ENCODE results near the gene GUCD1. TPM values are rescaled to one million over a fixed set of nuclear protein-coding genes. Genes with fewer than 3 reads are reported as not detected.

Gene GUCD1
- polyA plus RNA-seq, 3 donors = 67.1 to 85.9 (median 72.5) TPM

DNA sequence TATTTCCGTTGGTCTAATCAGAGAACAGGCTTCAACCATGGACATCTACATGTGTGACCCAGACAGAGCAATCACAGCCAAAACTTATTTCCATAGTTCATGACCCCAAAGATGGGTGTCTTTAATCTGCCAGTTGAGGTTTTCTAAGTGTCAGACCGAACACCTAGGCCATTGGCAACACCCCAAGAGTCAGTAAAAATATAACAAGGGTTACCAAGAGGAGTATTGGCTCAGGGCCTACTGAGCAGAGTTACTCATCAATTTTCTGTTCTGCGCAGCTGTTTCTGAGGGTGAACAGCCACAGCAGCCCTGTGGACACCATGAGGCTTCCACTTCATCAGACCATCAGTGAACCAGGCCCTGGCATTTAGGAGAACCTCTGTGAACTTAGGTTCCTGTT lies 18.8 kb downstream of the GUCD1 start:
- H4K20me1 ChIP-seq (ENCODE audit: insufficient read depth, low read length) = peaks cover 11% of the 10 kb centered on the region
- no peak overlapping the region for H3K9ac ChIP-seq (ENCODE audit: insufficient read depth, low read length, poor library complexity, severe bottlenecking)
- H3K36me3 ChIP-seq (replicated peaks in 1 of 2; ENCODE audit: control insufficient read depth in 1 of 2, insufficient read depth in 2 of 2, low read length in 2 of 2) = peaks cover 13 to 24% of the 10 kb centered on the region in 2 donors
- DNase-seq = no peak
- H3K4me2 ChIP-seq (replicated peaks; ENCODE audit: extremely low read depth, low read length, poor library complexity, severe bottlenecking) = no peak overlapping the region
- H3K79me2 ChIP-seq (ENCODE audit: insufficient read depth, low read length) = peaks cover 2% of the 10 kb centered on the region
- H3K27me3 Mint-ChIP-seq (ENCODE audit: low read depth in 3 of 3) = peaks cover 0 to 2% (median 2%) of the 10 kb centered on the region in 3 donors
- H3K9me3 ChIP-seq (replicated peaks in 1 of 2; ENCODE audit: control insufficient read depth in 1 of 2, insufficient read depth in 1 of 2, low read length in 2 of 2) = no peaks in the 10 kb centered on the region
- H3K27ac ChIP-seq (ENCODE audit: low read depth in 1 of 2, low read length in 2 of 2) = no peak overlapping the region
- no peaks in the 10 kb centered on the region for H3K27me3 ChIP-seq (ENCODE audit: control insufficient read depth in 2 of 2, insufficient read depth in 2 of 2, low read length in 2 of 2)
- intact Hi-C loops (cut with micrococcal nuclease) = loop anchor here in 1 of 2 donors (5.0 kb wide), 1 partner anchor 39 kb away; the partner anchor contains the start of gene UPB1
- no peak overlapping the region for H3K4me3 ChIP-seq (replicated peaks in 1 of 3; ENCODE audit: low read depth in 2 of 3, low read length in 3 of 3)
- peaks cover 8% of the 10 kb centered on the region for H3K4me1 Mint-ChIP-seq
- peaks cover 26 to 38% of the 10 kb centered on the region in 2 donors for H3K36me3 Mint-ChIP-seq
- WGBS (ENCODE audit: insufficient coverage) = 73% methylated on average over 3 of the region's 3 CpGs
- peaks cover 2 to 4% of the 10 kb centered on the region in 2 donors for H3K4me1 ChIP-seq (ENCODE audit: control insufficient read depth in 1 of 2, insufficient read depth in 2 of 2, low read length in 2 of 2)
- peaks cover 0 to 2% (median 0%) of the 10 kb centered on the region in 7 donors for H3K9me3 Mint-ChIP-seq
- TF ChIP-seq, protein P1, sequence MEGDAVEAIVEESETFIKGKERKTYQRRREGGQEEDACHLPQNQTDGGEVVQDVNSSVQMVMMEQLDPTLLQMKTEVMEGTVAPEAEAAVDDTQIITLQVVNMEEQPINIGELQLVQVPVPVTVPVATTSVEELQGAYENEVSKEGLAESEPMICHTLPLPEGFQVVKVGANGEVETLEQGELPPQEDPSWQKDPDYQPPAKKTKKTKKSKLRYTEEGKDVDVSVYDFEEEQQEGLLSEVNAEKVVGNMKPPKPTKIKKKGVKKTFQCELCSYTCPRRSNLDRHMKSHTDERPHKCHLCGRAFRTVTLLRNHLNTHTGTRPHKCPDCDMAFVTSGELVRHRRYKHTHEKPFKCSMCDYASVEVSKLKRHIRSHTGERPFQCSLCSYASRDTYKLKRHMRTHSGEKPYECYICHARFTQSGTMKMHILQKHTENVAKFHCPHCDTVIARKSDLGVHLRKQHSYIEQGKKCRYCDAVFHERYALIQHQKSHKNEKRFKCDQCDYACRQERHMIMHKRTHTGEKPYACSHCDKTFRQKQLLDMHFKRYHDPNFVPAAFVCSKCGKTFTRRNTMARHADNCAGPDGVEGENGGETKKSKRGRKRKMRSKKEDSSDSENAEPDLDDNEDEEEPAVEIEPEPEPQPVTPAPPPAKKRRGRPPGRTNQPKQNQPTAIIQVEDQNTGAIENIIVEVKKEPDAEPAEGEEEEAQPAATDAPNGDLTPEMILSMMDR (IDR thresholded peaks at IDR 0.05) = no peak
- H3K4me3 Mint-ChIP-seq = no peak overlapping the region
- H2AFZ ChIP-seq (ENCODE audit: insufficient read depth, low read depth, low read length, poor library complexity, severe bottlenecking) = no peak overlapping the region
- H3K27ac Mint-ChIP-seq = no peak overlapping the region

DNA sequence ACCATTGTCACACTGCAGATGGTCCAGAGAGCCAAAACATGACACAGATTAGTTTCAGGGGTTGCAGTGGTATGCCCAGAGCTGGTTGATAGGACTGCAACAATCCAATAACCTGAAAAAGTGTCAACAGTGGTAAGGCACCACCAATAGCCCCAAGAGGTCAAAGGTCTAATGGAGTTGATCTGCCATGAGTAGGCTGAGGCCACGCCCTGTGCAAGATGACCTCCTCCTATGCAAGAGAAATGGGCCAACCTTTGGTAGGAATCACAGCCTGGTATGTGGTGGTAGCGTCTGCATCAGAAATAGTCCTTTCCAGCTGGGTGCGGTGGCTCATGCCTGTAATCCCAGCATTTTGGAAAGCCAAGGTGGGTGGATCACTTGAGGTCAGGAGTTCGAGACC lies 19.6 kb downstream of the GUCD1 start:
- WGBS (ENCODE audit: insufficient coverage) = 100% methylated on average over 3 of the region's 4 CpGs
- no peak overlapping the region for H3K9ac ChIP-seq (ENCODE audit: insufficient read depth, low read length, poor library complexity, severe bottlenecking)
- DNase-seq = no peak
- TF ChIP-seq, protein P1 (IDR thresholded peaks at IDR 0.05) = no peak
- no peak overlapping the region for H3K4me3 ChIP-seq (replicated peaks in 1 of 3; ENCODE audit: low read depth in 2 of 3, low read length in 3 of 3)
- H3K9me3 ChIP-seq (replicated peaks in 1 of 2; ENCODE audit: control insufficient read depth in 1 of 2, insufficient read depth in 1 of 2, low read length in 2 of 2) = no peaks in the 10 kb centered on the region
- no peaks in the 10 kb centered on the region for H3K27me3 ChIP-seq (ENCODE audit: control insufficient read depth in 2 of 2, insufficient read depth in 2 of 2, low read length in 2 of 2)
- no peak overlapping the region for H2AFZ ChIP-seq (ENCODE audit: insufficient read depth, low read depth, low read length, poor library complexity, severe bottlenecking)
- H3K9me3 Mint-ChIP-seq = peaks cover 0 to 2% (median 0%) of the 10 kb centered on the region in 7 donors
- H3K4me1 ChIP-seq (ENCODE audit: control insufficient read depth in 1 of 2, insufficient read depth in 2 of 2, low read length in 2 of 2) = no peaks in the 10 kb centered on the region
- no peak overlapping the region for H3K27ac ChIP-seq (ENCODE audit: low read depth in 1 of 2, low read length in 2 of 2)
- intact Hi-C loops (cut with micrococcal nuclease) = loop anchor here in 1 of 2 donors (5.0 kb wide), 1 partner anchor 38 kb away; the partner anchor contains the start of gene UPB1
- no peaks in the 10 kb centered on the region for H3K79me2 ChIP-seq (ENCODE audit: insufficient read depth, low read length)
- peaks cover 5% of the 10 kb centered on the region for H4K20me1 ChIP-seq (ENCODE audit: insufficient read depth, low read length)
- no peak overlapping the region for H3K4me3 Mint-ChIP-seq
- no peak overlapping the region for H3K27ac Mint-ChIP-seq
- H3K4me1 Mint-ChIP-seq = peaks cover 2% of the 10 kb centered on the region
- H3K36me3 Mint-ChIP-seq = peaks cover 18 to 30% of the 10 kb centered on the region in 2 donors
- peaks cover 6 to 17% of the 10 kb centered on the region in 2 donors for H3K36me3 ChIP-seq (replicated peaks in 1 of 2; ENCODE audit: control insufficient read depth in 1 of 2, insufficient read depth in 2 of 2, low read length in 2 of 2)
- H3K4me2 ChIP-seq (replicated peaks; ENCODE audit: extremely low read depth, low read length, poor library complexity, severe bottlenecking) = no peak overlapping the region
- H3K27me3 Mint-ChIP-seq (ENCODE audit: low read depth in 3 of 3) = peaks cover 0 to 2% (median 2%) of the 10 kb centered on the region in 3 donors

Data from CD14-positive monocyte (primary cell).